Suprapubic skin (tissue), 4 donors: Measurements from ENCODE around the gene MRPS35. TPM values are rescaled to one million over a fixed set of nuclear protein-coding genes. Genes with fewer than 3 reads are reported as not detected.

Source experiments
- DNase-seq, 2 donors: peaks; one replicate each; pipeline ENCODE4 v3.0.0-alpha.2; 2019; ENCODE audit warnings: low spot score in 2 of 2
- H3K27ac ChIP-seq: fragments of 200-600 bp; sonication (generic); one replicate; pipeline ENCODE4 v1.5.1; 2019
- H3K27me3 ChIP-seq: fragments of 200-600 bp; sonication (generic); one replicate; pipeline ENCODE4 v1.5.1; 2019
- H3K36me3 ChIP-seq: fragments of 200-600 bp; sonication (generic); one replicate; pipeline ENCODE4 v1.5.1; 2019
- H3K4me1 ChIP-seq: fragments of 200-600 bp; sonication (generic); one replicate; pipeline ENCODE4 v1.5.1; 2019
- H3K4me3 ChIP-seq: fragments of 200-600 bp; sonication (generic); one replicate; pipeline ENCODE4 v1.5.1; 2019; ENCODE audit warnings: mild to moderate bottlenecking
- H3K9me3 ChIP-seq: fragments of 200-600 bp; sonication (generic); one replicate; pipeline ENCODE4 v1.5.1; 2019
- CTCF ChIP-seq, 2 donors: fragments of 200-600 bp in 1 of 2; fragments of 450-650 bp in 1 of 2; sonication (generic) in 1 of 2; IDR thresholded peaks; one replicate each; pipeline ENCODE4 v1.5.1; 2016 to 2019; ENCODE audit warnings: antibody characterized with exemption in 2 of 2, mild to moderate bottlenecking in 1 of 2, moderate library complexity in 1 of 2
- EP300 ChIP-seq: sonication (generic); formaldehyde crosslinking; IDR thresholded peaks from one replicate; pipeline ENCODE4 v1.6.1; 2017; ENCODE audit warnings: antibody characterized with exemption
- POLR2A ChIP-seq, 2 donors: fragments of 450-650 bp; IDR thresholded peaks; one replicate each; pipeline ENCODE4 v1.6.1; 2017; ENCODE audit warnings: antibody characterized with exemption in 2 of 2, mild to moderate bottlenecking in 2 of 2, moderate library complexity in 2 of 2
- POLR2AphosphoS5 ChIP-seq, 3 donors: sonication (generic); formaldehyde crosslinking; IDR thresholded peaks; one replicate each; pipeline ENCODE4 v1.6.1; 2017; ENCODE audit warnings: antibody characterized with exemption in 3 of 3
- WGBS: methylation state at CpG from one replicate; pipeline ENCODE4 v1.1.5; 2018; 5-methylcytosine and 5-hydroxymethylcytosine counted together
- total RNA-seq, 4 donors: library from RNA; depleted of rRNA; stranded (reverse); fragments of >200 nt; gene quantifications; one replicate each; pipeline ENCODE4 v1.1.0, GENCODE V29; 2016

Gene MRPS35
- total RNA-seq, 4 donors from 2014 or later, result 35.6 to 65.8 (median 40.1) TPM

GRCh38 chr12:27780612-27781408 is 70.2 kb downstream of the MRPS35 start:
- Histone ChIP-seq H3K27me3 (no peaks in the 10 kb centered on the region), H3K4me1 (peaks cover 28% of the 10 kb centered on the region), H3K36me3 (no peaks in the 10 kb centered on the region), H3K4me3 (peak overlapping the region; percentile 73), H3K27ac (peak overlapping the region; percentile 90), H3K9me3 (no peaks in the 10 kb centered on the region)
- DNase-seq, result peak in 1 of 2 donors; percentile 68
- TF ChIP-seq POLR2AphosphoS5 (IDR thresholded peaks at IDR 0.05), result no peak
- no peak for TF ChIP-seq CTCF (IDR thresholded peaks at IDR 0.05)
- TF ChIP-seq POLR2A (IDR thresholded peaks at IDR 0.05), result no peak
- no peak for TF ChIP-seq EP300
- WGBS, result 22% methylated on average over 8 of the region's 27 CpGs

- H3K4me3 ChIP-seq, result peak overlapping the region; percentile 73
- no peaks in the 10 kb centered on the region for H3K9me3 ChIP-seq
- TF ChIP-seq POLR2AphosphoS5 (IDR thresholded peaks at IDR 0.05) (no peak), EP300 (no peak), CTCF (IDR thresholded peaks at IDR 0.05) (no peak), POLR2A (IDR thresholded peaks at IDR 0.05) (no peak)
- H3K27me3 ChIP-seq, result no peaks in the 10 kb centered on the region
- peaks cover 31% of the 10 kb centered on the region for H3K4me1 ChIP-seq
- H3K27ac ChIP-seq, result no peak overlapping the region
- no peaks in the 10 kb centered on the region for H3K36me3 ChIP-seq
- WGBS, result 66% methylated on average over 5 of the region's 5 CpGs
- DNase-seq, result no peak
Measured at GRCh38 chr12:27781680-27782079, 71.0 kb downstream of the MRPS35 start.

GRCh38 chr12:27782481-27782880 is 71.8 kb downstream of the MRPS35 start:
- Histone ChIP-seq H3K27me3 (no peaks in the 10 kb centered on the region), H3K36me3 (no peaks in the 10 kb centered on the region), H3K4me3 (no peak overlapping the region), H3K27ac (no peak overlapping the region), H3K4me1 (peaks cover 31% of the 10 kb centered on the region), H3K9me3 (no peaks in the 10 kb centered on the region)
- no peak for TF ChIP-seq EP300
- TF ChIP-seq CTCF (IDR thresholded peaks at IDR 0.05), result no peak
- no peak for TF ChIP-seq POLR2A (IDR thresholded peaks at IDR 0.05)
- no peak for TF ChIP-seq POLR2AphosphoS5 (IDR thresholded peaks at IDR 0.05)
- 81% methylated on average over 1 of the region's 1 CpG for WGBS
- no peak for DNase-seq

GRCh38 chr12:27785882-27786570 is 75.4 kb downstream of the MRPS35 start:
- Histone ChIP-seq H3K4me1 (peaks cover 17% of the 10 kb centered on the region), H3K27me3 (no peaks in the 10 kb centered on the region), H3K9me3 (no peaks in the 10 kb centered on the region), H3K36me3 (peaks cover 3% of the 10 kb centered on the region), H3K4me3 (no peak overlapping the region), H3K27ac (no peak overlapping the region)
- TF ChIP-seq EP300 (no peak), POLR2AphosphoS5 (IDR thresholded peaks at IDR 0.05) (no peak), CTCF (IDR thresholded peaks at IDR 0.05) (no peak), POLR2A (IDR thresholded peaks at IDR 0.05) (no peak)
- no peak for DNase-seq
- WGBS, result 78% methylated on average over 3 of the region's 3 CpGs

- DNase-seq, result no peak
- H3K27ac ChIP-seq, result no peak overlapping the region
- H3K4me3 ChIP-seq, result no peak overlapping the region
- WGBS, result 80% methylated on average over 2 of the region's 2 CpGs
- peaks cover 18% of the 10 kb centered on the region for H3K36me3 ChIP-seq
- no peaks in the 10 kb centered on the region for H3K9me3 ChIP-seq
- H3K27me3 ChIP-seq, result no peaks in the 10 kb centered on the region
- TF ChIP-seq POLR2AphosphoS5 (IDR thresholded peaks at IDR 0.05) (no peak), POLR2A (IDR thresholded peaks at IDR 0.05) (no peak), EP300 (no peak), CTCF (IDR thresholded peaks at IDR 0.05) (no peak)
- H3K4me1 ChIP-seq, result peaks cover 4% of the 10 kb centered on the region
Measured at GRCh38 chr12:27787559-27787958, 76.9 kb downstream of the MRPS35 start.
